ENCODE data around the gene PECR. TPM values are rescaled to one million over a fixed set of nuclear protein-coding genes. Genes with fewer than 3 reads are reported as not detected.

The PECR gene
- total and polyA plus RNA-seq, 2 of the 13 experiments (the other 11 are each of a cell fraction or from before 2014, with no cell fraction given): 151 to 153 TPM

DNA sequence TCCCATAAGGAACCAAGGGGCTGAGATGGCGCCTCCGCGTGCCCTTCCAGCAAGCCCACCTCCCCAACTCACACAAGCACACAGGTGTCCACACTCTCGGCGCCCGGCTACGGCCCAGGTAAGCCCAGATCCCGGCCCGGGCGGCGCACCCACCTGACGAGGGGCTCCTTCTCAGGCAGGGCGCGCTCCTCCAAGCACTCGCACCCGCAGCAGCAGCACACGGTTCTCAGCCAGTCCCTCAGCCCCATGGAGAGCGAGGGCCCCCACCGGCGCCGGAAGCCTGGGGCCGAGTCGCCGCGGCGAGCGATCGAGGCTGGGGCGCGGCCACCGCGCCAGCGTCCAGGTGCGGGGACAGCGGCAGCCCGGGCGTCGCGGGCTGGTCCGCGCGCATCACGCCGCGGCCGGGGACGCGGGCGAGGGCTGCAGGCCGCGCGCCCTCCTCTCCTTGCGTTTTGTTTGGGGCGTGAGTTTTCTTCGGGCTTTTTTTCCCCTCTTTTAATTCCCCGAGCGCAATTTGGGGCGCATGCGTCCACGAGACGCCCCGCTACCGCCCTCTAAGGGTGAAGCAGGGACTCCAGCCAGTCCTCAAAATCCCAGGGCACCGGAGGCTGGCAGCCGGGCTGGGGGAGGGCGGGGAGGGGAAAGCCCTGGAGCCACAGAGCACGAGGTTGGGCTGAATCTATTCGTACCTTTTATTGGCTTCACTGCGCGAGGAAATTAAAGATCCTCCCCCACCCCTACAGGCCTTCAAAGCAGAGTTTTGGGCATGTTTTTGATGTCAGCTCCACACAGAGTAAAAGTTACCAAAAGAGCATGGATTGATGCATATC lies 68.3 kb downstream of the PECR start, which contains the start of gene MREG (continued):
- TF ChIP-seq, protein P1, sequence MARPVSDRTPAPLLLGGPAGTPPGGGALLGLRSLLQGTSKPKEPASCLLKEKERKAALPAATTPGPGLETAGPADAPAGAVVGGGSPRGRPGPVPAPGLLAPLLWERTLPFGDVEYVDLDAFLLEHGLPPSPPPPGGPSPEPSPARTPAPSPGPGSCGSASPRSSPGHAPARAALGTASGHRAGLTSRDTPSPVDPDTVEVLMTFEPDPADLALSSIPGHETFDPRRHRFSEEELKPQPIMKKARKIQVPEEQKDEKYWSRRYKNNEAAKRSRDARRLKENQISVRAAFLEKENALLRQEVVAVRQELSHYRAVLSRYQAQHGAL (CRISPR knock-in tag; IDR thresholded peaks at IDR 0.05; ENCODE audit: not compliant biosample characterization): no peak
- TF ChIP-seq ATM (IDR thresholded peaks at IDR 0.05; ENCODE audit: borderline replicate concordance) (no peak), ZNF296 (CRISPR knock-in tag; conservative IDR thresholded peaks at IDR 0.05) (0 out of 2 replicates have a peak, but pooled peaks have one; percentile 23), ZMAT3 (CRISPR knock-in tag; conservative IDR thresholded peaks at IDR 0.05) (no peak), GTF2F1 (IDR thresholded peaks at IDR 0.05; ENCODE audit: low read length) (no peak), ZNF10 (CRISPR knock-in tag; IDR thresholded peaks at IDR 0.05; ENCODE audit: borderline replicate concordance, low read depth) (no peak), IKZF4 (CRISPR knock-in tag; IDR thresholded peaks at IDR 0.05; ENCODE audit: borderline replicate concordance, low read depth, not compliant biosample characterization) (no peak), ZMYM3 (CRISPR knock-in tag; IDR thresholded peaks at IDR 0.05) (no peak), TOPORS (CRISPR knock-in tag; IDR thresholded peaks at IDR 0.05) (no peak), SOX13 (IDR thresholded peaks at IDR 0.05) (no peak), SOX13 (CRISPR knock-in tag; conservative IDR thresholded peaks at IDR 0.05 in 1 of 2, IDR thresholded peaks at IDR 0.05 in 1 of 2) (no peak), CENPX (CRISPR knock-in tag; IDR thresholded peaks at IDR 0.05) (no peak), ZNF562 (CRISPR knock-in tag; IDR thresholded peaks at IDR 0.05; ENCODE audit: borderline replicate concordance) (no peak)
- TF ChIP-seq, protein P2, sequence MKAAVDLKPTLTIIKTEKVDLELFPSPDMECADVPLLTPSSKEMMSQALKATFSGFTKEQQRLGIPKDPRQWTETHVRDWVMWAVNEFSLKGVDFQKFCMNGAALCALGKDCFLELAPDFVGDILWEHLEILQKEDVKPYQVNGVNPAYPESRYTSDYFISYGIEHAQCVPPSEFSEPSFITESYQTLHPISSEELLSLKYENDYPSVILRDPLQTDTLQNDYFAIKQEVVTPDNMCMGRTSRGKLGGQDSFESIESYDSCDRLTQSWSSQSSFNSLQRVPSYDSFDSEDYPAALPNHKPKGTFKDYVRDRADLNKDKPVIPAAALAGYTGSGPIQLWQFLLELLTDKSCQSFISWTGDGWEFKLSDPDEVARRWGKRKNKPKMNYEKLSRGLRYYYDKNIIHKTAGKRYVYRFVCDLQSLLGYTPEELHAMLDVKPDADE (CRISPR knock-in tag; IDR thresholded peaks at IDR 0.05): no peak
- TF ChIP-seq, protein P3, sequence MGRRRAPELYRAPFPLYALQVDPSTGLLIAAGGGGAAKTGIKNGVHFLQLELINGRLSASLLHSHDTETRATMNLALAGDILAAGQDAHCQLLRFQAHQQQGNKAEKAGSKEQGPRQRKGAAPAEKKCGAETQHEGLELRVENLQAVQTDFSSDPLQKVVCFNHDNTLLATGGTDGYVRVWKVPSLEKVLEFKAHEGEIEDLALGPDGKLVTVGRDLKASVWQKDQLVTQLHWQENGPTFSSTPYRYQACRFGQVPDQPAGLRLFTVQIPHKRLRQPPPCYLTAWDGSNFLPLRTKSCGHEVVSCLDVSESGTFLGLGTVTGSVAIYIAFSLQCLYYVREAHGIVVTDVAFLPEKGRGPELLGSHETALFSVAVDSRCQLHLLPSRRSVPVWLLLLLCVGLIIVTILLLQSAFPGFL (CRISPR knock-in tag; IDR thresholded peaks at IDR 0.05): no peak
- TF ChIP-seq, protein P4, sequence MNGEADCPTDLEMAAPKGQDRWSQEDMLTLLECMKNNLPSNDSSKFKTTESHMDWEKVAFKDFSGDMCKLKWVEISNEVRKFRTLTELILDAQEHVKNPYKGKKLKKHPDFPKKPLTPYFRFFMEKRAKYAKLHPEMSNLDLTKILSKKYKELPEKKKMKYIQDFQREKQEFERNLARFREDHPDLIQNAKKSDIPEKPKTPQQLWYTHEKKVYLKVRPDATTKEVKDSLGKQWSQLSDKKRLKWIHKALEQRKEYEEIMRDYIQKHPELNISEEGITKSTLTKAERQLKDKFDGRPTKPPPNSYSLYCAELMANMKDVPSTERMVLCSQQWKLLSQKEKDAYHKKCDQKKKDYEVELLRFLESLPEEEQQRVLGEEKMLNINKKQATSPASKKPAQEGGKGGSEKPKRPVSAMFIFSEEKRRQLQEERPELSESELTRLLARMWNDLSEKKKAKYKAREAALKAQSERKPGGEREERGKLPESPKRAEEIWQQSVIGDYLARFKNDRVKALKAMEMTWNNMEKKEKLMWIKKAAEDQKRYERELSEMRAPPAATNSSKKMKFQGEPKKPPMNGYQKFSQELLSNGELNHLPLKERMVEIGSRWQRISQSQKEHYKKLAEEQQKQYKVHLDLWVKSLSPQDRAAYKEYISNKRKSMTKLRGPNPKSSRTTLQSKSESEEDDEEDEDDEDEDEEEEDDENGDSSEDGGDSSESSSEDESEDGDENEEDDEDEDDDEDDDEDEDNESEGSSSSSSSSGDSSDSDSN (CRISPR knock-in tag; IDR thresholded peaks at IDR 0.05): peak; percentile 72; the same call in 1 of the 2 replicates
- TF ChIP-seq, protein P5, sequence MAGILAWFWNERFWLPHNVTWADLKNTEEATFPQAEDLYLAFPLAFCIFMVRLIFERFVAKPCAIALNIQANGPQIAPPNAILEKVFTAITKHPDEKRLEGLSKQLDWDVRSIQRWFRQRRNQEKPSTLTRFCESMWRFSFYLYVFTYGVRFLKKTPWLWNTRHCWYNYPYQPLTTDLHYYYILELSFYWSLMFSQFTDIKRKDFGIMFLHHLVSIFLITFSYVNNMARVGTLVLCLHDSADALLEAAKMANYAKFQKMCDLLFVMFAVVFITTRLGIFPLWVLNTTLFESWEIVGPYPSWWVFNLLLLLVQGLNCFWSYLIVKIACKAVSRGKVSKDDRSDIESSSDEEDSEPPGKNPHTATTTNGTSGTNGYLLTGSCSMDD (CRISPR knock-in tag; IDR thresholded peaks at IDR 0.05): no peak
- TF ChIP-seq, protein P6, sequence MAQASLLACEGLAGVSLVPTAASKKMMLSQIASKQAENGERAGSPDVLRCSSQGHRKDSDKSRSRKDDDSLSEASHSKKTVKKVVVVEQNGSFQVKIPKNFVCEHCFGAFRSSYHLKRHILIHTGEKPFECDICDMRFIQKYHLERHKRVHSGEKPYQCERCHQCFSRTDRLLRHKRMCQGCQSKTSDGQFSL (CRISPR knock-in tag; IDR thresholded peaks at IDR 0.05): no peak
- TF ChIP-seq, protein P7, sequence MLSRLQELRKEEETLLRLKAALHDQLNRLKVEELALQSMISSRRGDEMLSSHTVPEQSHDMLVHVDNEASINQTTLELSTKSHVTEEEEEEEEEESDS (CRISPR knock-in tag; IDR thresholded peaks at IDR 0.05; ENCODE audit: borderline replicate concordance): no peak
